ENCODE results near the gene TNFRSF8. TPM values are rescaled to one million over a fixed set of nuclear protein-coding genes. Genes with fewer than 3 reads are reported as not detected.
A peak's percentile ranks its signal among the peaks of the same experiment; 100 is the strongest.

TNFRSF8 gene
- total RNA-seq, 1 experiment from 2014 or later: 20.8 TPM

- ATAC-seq: no peak
- Mint-ChIP-seq H3K36me3 (peaks cover 21% of the 10 kb centered on the region), H3K4me1 (peaks cover 4% of the 10 kb centered on the region), H3K27ac (peak overlapping the region; percentile 79), H3K27me3 (ENCODE audit: low read depth) (no peaks in the 10 kb centered on the region; the same call in 1 of the 2 replicates), H3K4me3 (peak overlapping the region; percentile 88), H3K9me3 (no peaks in the 10 kb centered on the region)
- ChIA-PET POLR2A (interaction anchor here (0.6 to 2.4 kb wide), 5 partner anchors 40 to 111 kb away, joined by 3 to 29 read pairs (median 4); partner anchors contain the start of gene MFN2), CTCF (interaction anchor here (1.0 to 2.6 kb wide), 6 partner anchors 12 to 235 kb away, joined by 5 to 29 read pairs (median 10); no protein-coding TSS in a partner anchor)
- TF ChIP-seq TEAD4 (CRISPR knock-in tag; IDR thresholded peaks at IDR 0.05) (no peak), SOX15 (CRISPR knock-in tag; IDR thresholded peaks at IDR 0.05) (no peak), SP1 (CRISPR knock-in tag; conservative IDR thresholded peaks at IDR 0.05) (no peak), IRF2 (CRISPR knock-in tag; IDR thresholded peaks at IDR 0.05; ENCODE audit: borderline replicate concordance, low read depth) (no peak), ZNF423 (CRISPR knock-in tag; IDR thresholded peaks at IDR 0.05) (no peak), ZNF138 (CRISPR knock-in tag; conservative IDR thresholded peaks at IDR 0.05) (no peak), ZNF219 (CRISPR knock-in tag; IDR thresholded peaks at IDR 0.05; ENCODE audit: borderline replicate concordance) (no peak), ARID4B (CRISPR knock-in tag; IDR thresholded peaks at IDR 0.05; ENCODE audit: borderline replicate concordance) (no peak), FOXK1 (CRISPR knock-in tag; IDR thresholded peaks at IDR 0.05) (no peak), NFYB (CRISPR knock-in tag; conservative IDR thresholded peaks at IDR 0.05; ENCODE audit: low read depth) (no peak), KAT7 (CRISPR knock-in tag; IDR thresholded peaks at IDR 0.05; ENCODE audit: borderline replicate concordance) (no peak)
- TF ChIP-seq, protein P1, sequence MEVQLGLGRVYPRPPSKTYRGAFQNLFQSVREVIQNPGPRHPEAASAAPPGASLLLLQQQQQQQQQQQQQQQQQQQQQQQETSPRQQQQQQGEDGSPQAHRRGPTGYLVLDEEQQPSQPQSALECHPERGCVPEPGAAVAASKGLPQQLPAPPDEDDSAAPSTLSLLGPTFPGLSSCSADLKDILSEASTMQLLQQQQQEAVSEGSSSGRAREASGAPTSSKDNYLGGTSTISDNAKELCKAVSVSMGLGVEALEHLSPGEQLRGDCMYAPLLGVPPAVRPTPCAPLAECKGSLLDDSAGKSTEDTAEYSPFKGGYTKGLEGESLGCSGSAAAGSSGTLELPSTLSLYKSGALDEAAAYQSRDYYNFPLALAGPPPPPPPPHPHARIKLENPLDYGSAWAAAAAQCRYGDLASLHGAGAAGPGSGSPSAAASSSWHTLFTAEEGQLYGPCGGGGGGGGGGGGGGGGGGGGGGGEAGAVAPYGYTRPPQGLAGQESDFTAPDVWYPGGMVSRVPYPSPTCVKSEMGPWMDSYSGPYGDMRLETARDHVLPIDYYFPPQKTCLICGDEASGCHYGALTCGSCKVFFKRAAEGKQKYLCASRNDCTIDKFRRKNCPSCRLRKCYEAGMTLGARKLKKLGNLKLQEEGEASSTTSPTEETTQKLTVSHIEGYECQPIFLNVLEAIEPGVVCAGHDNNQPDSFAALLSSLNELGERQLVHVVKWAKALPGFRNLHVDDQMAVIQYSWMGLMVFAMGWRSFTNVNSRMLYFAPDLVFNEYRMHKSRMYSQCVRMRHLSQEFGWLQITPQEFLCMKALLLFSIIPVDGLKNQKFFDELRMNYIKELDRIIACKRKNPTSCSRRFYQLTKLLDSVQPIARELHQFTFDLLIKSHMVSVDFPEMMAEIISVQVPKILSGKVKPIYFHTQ (CRISPR knock-in tag; IDR thresholded peaks at IDR 0.05): no peak
- TF ChIP-seq, protein P2, sequence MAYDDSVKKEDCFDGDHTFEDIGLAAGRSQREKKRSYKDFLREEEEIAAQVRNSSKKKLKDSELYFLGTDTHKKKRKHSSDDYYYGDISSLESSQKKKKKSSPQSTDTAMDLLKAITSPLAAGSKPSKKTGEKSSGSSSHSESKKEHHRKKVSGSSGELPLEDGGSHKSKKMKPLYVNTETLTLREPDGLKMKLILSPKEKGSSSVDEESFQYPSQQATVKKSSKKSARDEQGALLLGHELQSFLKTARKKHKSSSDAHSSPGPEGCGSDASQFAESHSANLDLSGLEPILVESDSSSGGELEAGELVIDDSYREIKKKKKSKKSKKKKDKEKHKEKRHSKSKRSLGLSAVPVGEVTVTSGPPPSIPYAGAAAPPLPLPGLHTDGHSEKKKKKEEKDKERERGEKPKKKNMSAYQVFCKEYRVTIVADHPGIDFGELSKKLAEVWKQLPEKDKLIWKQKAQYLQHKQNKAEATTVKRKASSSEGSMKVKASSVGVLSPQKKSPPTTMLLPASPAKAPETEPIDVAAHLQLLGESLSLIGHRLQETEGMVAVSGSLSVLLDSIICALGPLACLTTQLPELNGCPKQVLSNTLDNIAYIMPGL (CRISPR knock-in tag; IDR thresholded peaks at IDR 0.05): no peak
- TF ChIP-seq, protein P3, sequence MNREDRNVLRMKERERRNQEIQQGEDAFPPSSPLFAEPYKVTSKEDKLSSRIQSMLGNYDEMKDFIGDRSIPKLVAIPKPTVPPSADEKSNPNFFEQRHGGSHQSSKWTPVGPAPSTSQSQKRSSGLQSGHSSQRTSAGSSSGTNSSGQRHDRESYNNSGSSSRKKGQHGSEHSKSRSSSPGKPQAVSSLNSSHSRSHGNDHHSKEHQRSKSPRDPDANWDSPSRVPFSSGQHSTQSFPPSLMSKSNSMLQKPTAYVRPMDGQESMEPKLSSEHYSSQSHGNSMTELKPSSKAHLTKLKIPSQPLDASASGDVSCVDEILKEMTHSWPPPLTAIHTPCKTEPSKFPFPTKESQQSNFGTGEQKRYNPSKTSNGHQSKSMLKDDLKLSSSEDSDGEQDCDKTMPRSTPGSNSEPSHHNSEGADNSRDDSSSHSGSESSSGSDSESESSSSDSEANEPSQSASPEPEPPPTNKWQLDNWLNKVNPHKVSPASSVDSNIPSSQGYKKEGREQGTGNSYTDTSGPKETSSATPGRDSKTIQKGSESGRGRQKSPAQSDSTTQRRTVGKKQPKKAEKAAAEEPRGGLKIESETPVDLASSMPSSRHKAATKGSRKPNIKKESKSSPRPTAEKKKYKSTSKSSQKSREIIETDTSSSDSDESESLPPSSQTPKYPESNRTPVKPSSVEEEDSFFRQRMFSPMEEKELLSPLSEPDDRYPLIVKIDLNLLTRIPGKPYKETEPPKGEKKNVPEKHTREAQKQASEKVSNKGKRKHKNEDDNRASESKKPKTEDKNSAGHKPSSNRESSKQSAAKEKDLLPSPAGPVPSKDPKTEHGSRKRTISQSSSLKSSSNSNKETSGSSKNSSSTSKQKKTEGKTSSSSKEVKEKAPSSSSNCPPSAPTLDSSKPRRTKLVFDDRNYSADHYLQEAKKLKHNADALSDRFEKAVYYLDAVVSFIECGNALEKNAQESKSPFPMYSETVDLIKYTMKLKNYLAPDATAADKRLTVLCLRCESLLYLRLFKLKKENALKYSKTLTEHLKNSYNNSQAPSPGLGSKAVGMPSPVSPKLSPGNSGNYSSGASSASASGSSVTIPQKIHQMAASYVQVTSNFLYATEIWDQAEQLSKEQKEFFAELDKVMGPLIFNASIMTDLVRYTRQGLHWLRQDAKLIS (CRISPR knock-in tag; IDR thresholded peaks at IDR 0.05; ENCODE audit: borderline replicate concordance): no peak
- TF ChIP-seq, protein P4, sequence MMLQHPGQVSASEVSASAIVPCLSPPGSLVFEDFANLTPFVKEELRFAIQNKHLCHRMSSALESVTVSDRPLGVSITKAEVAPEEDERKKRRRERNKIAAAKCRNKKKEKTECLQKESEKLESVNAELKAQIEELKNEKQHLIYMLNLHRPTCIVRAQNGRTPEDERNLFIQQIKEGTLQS (CRISPR knock-in tag; conservative IDR thresholded peaks at IDR 0.05): no peak
- TF ChIP-seq, protein P5, sequence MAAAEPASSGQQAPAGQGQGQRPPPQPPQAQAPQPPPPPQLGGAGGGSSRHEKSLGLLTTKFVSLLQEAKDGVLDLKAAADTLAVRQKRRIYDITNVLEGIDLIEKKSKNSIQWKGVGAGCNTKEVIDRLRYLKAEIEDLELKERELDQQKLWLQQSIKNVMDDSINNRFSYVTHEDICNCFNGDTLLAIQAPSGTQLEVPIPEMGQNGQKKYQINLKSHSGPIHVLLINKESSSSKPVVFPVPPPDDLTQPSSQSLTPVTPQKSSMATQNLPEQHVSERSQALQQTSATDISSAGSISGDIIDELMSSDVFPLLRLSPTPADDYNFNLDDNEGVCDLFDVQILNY (CRISPR knock-in tag; IDR thresholded peaks at IDR 0.05): no peak
- no peak for DNase-seq (ENCODE audit: low spot score)
These were observed 43.1 kb upstream of the TNFRSF8 start for GRCh38 chr1:12019858-12020509.
